ENCODE results near the gene COLEC11. TPM values are rescaled to one million over a fixed set of nuclear protein-coding genes. Genes with fewer than 3 reads are reported as not detected.

Gene COLEC11
- total and polyA plus RNA-seq, 2 of the 13 experiments (the other 11 are each of a cell fraction or from before 2014, with no cell fraction given) = 1.5 to 3.0 TPM

DNA sequence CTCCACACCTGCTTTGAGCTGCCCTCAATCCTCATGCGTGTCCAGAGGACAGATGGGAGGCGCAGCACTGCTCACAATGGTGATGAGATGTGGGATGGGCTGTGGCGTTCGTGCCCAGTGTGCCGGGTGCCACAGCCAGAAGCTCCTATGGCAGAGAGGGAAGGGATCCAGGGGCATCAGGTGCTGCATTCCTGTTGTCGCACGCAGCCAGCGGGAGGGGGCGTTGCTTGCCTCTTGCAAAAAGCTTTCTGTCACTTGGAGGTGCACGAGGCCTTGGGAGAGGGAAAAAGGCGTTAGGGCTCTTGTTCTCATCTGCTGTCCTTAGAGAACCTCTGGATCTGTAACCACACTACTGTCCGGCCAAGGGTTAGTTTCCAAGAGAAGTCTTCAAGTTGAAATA lies 33.9 kb downstream of the COLEC11 start (continued):
- TF ChIP-seq RXRA (CRISPR knock-in tag; IDR thresholded peaks at IDR 0.05) = no peak
- no peak for TF ChIP-seq IKZF1 (IDR thresholded peaks at IDR 0.05)
- TF ChIP-seq FOXA1 (IDR thresholded peaks at IDR 0.05) = no peak
- TF ChIP-seq FOXA1 (CRISPR knock-in tag; IDR thresholded peaks at IDR 0.05) = 0 out of 2 replicates have a peak, but pooled peaks have one; percentile 11
- TF ChIP-seq HNRNPUL1 (IDR thresholded peaks at IDR 0.05; ENCODE audit: low read depth, low read length) = no peak
- no peak for TF ChIP-seq SSRP1 (CRISPR knock-in tag; IDR thresholded peaks at IDR 0.05)
- TF ChIP-seq SMARCE1 (IDR thresholded peaks at IDR 0.05; ENCODE audit: borderline replicate concordance) = no peak
- TF ChIP-seq, protein P1, sequence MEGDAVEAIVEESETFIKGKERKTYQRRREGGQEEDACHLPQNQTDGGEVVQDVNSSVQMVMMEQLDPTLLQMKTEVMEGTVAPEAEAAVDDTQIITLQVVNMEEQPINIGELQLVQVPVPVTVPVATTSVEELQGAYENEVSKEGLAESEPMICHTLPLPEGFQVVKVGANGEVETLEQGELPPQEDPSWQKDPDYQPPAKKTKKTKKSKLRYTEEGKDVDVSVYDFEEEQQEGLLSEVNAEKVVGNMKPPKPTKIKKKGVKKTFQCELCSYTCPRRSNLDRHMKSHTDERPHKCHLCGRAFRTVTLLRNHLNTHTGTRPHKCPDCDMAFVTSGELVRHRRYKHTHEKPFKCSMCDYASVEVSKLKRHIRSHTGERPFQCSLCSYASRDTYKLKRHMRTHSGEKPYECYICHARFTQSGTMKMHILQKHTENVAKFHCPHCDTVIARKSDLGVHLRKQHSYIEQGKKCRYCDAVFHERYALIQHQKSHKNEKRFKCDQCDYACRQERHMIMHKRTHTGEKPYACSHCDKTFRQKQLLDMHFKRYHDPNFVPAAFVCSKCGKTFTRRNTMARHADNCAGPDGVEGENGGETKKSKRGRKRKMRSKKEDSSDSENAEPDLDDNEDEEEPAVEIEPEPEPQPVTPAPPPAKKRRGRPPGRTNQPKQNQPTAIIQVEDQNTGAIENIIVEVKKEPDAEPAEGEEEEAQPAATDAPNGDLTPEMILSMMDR (CRISPR knock-in tag; IDR thresholded peaks at IDR 0.05) = peak; percentile 81
- TF ChIP-seq, protein P2, sequence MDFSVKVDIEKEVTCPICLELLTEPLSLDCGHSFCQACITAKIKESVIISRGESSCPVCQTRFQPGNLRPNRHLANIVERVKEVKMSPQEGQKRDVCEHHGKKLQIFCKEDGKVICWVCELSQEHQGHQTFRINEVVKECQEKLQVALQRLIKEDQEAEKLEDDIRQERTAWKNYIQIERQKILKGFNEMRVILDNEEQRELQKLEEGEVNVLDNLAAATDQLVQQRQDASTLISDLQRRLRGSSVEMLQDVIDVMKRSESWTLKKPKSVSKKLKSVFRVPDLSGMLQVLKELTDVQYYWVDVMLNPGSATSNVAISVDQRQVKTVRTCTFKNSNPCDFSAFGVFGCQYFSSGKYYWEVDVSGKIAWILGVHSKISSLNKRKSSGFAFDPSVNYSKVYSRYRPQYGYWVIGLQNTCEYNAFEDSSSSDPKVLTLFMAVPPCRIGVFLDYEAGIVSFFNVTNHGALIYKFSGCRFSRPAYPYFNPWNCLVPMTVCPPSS (IDR thresholded peaks at IDR 0.05) = no peak
- no peak for TF ChIP-seq ZNF333 (CRISPR knock-in tag; IDR thresholded peaks at IDR 0.05; ENCODE audit: borderline replicate concordance)
- TF ChIP-seq, protein P3, sequence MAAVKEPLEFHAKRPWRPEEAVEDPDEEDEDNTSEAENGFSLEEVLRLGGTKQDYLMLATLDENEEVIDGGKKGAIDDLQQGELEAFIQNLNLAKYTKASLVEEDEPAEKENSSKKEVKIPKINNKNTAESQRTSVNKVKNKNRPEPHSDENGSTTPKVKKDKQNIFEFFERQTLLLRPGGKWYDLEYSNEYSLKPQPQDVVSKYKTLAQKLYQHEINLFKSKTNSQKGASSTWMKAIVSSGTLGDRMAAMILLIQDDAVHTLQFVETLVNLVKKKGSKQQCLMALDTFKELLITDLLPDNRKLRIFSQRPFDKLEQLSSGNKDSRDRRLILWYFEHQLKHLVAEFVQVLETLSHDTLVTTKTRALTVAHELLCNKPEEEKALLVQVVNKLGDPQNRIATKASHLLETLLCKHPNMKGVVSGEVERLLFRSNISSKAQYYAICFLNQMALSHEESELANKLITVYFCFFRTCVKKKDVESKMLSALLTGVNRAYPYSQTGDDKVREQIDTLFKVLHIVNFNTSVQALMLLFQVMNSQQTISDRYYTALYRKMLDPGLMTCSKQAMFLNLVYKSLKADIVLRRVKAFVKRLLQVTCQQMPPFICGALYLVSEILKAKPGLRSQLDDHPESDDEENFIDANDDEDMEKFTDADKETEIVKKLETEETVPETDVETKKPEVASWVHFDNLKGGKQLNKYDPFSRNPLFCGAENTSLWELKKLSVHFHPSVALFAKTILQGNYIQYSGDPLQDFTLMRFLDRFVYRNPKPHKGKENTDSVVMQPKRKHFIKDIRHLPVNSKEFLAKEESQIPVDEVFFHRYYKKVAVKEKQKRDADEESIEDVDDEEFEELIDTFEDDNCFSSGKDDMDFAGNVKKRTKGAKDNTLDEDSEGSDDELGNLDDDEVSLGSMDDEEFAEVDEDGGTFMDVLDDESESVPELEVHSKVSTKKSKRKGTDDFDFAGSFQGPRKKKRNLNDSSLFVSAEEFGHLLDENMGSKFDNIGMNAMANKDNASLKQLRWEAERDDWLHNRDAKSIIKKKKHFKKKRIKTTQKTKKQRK (IDR thresholded peaks at IDR 0.05; ENCODE audit: low read length) = no peak
- TF ChIP-seq NR2C2 (CRISPR knock-in tag; IDR thresholded peaks at IDR 0.05; ENCODE audit: borderline replicate concordance) = no peak
- TF ChIP-seq ZNF619 (CRISPR knock-in tag; IDR thresholded peaks at IDR 0.05) = no peak
- TF ChIP-seq, protein P4, sequence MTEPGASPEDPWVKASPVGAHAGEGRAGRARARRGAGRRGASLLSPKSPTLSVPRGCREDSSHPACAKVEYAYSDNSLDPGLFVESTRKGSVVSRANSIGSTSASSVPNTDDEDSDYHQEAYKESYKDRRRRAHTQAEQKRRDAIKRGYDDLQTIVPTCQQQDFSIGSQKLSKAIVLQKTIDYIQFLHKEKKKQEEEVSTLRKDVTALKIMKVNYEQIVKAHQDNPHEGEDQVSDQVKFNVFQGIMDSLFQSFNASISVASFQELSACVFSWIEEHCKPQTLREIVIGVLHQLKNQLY (CRISPR knock-in tag; IDR thresholded peaks at IDR 0.05) = no peak
- peak; percentile 34; the same call in 1 of the 2 replicates for TF ChIP-seq CEBPG (CRISPR knock-in tag; IDR thresholded peaks at IDR 0.05)
- no peak for TF ChIP-seq SRY (CRISPR knock-in tag; IDR thresholded peaks at IDR 0.05)
- no peak for TF ChIP-seq ZNF652 (CRISPR knock-in tag; IDR thresholded peaks at IDR 0.05; ENCODE audit: borderline replicate concordance, low read depth)
- no peak for TF ChIP-seq MEIS1 (CRISPR knock-in tag; IDR thresholded peaks at IDR 0.05; ENCODE audit: borderline replicate concordance)
- no peak for TF ChIP-seq ZNF552 (CRISPR knock-in tag; IDR thresholded peaks at IDR 0.05; ENCODE audit: borderline replicate concordance)
- TF ChIP-seq JUND (CRISPR knock-in tag; IDR thresholded peaks at IDR 0.05) = no peak
- TF ChIP-seq ZSCAN30 (CRISPR knock-in tag; IDR thresholded peaks at IDR 0.05) = no peak
- TF ChIP-seq, protein P5, sequence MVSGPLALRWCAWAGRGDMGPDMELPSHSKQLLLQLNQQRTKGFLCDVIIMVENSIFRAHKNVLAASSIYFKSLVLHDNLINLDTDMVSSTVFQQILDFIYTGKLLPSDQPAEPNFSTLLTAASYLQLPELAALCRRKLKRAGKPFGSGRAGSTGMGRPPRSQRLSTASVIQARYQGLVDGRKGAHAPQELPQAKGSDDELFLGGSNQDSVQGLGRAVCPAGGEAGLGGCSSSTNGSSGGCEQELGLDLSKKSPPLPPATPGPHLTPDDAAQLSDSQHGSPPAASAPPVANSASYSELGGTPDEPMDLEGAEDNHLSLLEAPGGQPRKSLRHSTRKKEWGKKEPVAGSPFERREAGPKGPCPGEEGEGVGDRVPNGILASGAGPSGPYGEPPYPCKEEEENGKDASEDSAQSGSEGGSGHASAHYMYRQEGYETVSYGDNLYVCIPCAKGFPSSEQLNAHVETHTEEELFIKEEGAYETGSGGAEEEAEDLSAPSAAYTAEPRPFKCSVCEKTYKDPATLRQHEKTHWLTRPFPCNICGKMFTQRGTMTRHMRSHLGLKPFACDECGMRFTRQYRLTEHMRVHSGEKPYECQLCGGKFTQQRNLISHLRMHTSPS (CRISPR knock-in tag; IDR thresholded peaks at IDR 0.05; ENCODE audit: low read depth) = no peak
